Body of pancreas (tissue), 4 donors: ENCODE results near the gene ZFP92.

Experiments used
- POLR2A ChIP-seq, 3 donors: fragments of 450-650 bp; IDR thresholded peaks; one replicate each; pipeline ENCODE4 v1.6.1; 2016; ENCODE audit warnings: antibody characterized with exemption in 3 of 3, mild to moderate bottlenecking in 2 of 3
- TF ChIP-seq, protein P1 (sequence below), 7 experiments: fragments of 450-650 bp in 4 of 7; fragments of 200-600 bp in 3 of 7; sonication (generic) in 3 of 7; IDR thresholded peaks; one replicate each; pipeline ENCODE4 v1.5.1; 2016 to 2019; ENCODE audit warnings: antibody characterized with exemption in 7 of 7

DNA sequence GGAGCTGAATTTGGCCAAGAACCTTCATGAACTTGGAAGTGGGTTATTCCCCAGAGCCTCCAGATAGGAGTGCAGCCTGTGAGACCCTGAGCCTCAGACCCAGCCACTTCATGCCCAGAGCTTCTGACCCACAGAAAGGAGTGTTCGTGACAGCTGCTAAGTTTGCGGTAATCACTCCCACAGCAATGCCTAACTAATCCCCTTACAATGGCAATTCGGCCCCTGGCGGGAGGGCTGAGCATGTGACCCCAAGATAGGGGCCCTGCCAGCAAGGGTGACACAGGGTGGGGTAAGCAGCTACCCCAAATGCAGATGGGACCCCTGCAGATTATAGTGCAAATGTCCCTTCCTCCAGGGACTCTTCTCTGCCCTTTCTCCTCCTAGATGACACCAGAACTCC, 32.7 kb upstream of the ZFP92 start:
- TF ChIP-seq POLR2A (IDR thresholded peaks at IDR 0.05), result no peak
- TF ChIP-seq, protein P1, sequence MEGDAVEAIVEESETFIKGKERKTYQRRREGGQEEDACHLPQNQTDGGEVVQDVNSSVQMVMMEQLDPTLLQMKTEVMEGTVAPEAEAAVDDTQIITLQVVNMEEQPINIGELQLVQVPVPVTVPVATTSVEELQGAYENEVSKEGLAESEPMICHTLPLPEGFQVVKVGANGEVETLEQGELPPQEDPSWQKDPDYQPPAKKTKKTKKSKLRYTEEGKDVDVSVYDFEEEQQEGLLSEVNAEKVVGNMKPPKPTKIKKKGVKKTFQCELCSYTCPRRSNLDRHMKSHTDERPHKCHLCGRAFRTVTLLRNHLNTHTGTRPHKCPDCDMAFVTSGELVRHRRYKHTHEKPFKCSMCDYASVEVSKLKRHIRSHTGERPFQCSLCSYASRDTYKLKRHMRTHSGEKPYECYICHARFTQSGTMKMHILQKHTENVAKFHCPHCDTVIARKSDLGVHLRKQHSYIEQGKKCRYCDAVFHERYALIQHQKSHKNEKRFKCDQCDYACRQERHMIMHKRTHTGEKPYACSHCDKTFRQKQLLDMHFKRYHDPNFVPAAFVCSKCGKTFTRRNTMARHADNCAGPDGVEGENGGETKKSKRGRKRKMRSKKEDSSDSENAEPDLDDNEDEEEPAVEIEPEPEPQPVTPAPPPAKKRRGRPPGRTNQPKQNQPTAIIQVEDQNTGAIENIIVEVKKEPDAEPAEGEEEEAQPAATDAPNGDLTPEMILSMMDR (IDR thresholded peaks at IDR 0.05), result no peak
